GM23248 (cell line): ENCODE results near the gene C1QTNF1. TPM values are rescaled to one million over a fixed set of nuclear protein-coding genes. Genes with fewer than 3 reads are reported as not detected.

Experiments used
- DNase-seq: peaks from one replicate; pipeline ENCODE4 v3.0.0-alpha.2; 2015
- H2AFZ ChIP-seq: fragments of 200-600 bp; sonication (generic); 2 replicates; pipeline ENCODE4 v1.6.1; 2016; ENCODE audit warnings: antibody characterized with exemption
- H3F3A ChIP-seq: fragments of 200-600 bp; sonication (generic); 2 replicates; pipeline ENCODE4 v1.6.1; 2016; ENCODE audit warnings: mild to moderate bottlenecking, antibody characterized with exemption, mixed run types; ENCODE audit not compliant: insufficient read depth
- H3K27ac ChIP-seq: fragments of 200-600 bp; sonication (generic); 2 replicates; pipeline ENCODE4 v1.5.1; 2016; ENCODE audit warnings: mild to moderate bottlenecking
- H3K27me3 ChIP-seq: fragments of 200-600 bp; sonication (generic); replicated peaks from 2 replicates; pipeline ENCODE4 v1.6.1; 2016; ENCODE audit warnings: mild to moderate bottlenecking; ENCODE audit not compliant: insufficient read depth
- H3K36me3 ChIP-seq: fragments of 200-600 bp; sonication (generic); 2 replicates; pipeline ENCODE4 v1.6.1; 2016; ENCODE audit warnings: low read depth, mild to moderate bottlenecking
- H3K4me1 ChIP-seq: fragments of 200-600 bp; sonication (generic); 2 replicates; pipeline ENCODE4 v1.6.1; 2016; ENCODE audit warnings: mild to moderate bottlenecking; ENCODE audit not compliant: insufficient read depth
- H3K4me2 ChIP-seq: fragments of 200-600 bp; sonication (generic); one replicate; pipeline ENCODE4 v1.6.1; 2016; ENCODE audit warnings: mild to moderate bottlenecking; ENCODE audit not compliant: unreplicated experiment
- H3K4me3 ChIP-seq: fragments of 200-600 bp; sonication (generic); 2 replicates; pipeline ENCODE4 v1.5.1; 2016; ENCODE audit warnings: mild to moderate bottlenecking
- H3K79me2 ChIP-seq: fragments of 200-600 bp; sonication (generic); 2 replicates; pipeline ENCODE4 v1.6.1; 2016; ENCODE audit warnings: mild to moderate bottlenecking; ENCODE audit not compliant: insufficient read depth
- H3K9ac ChIP-seq: fragments of 200-600 bp; sonication (generic); 2 replicates; pipeline ENCODE4 v1.6.1; 2016; ENCODE audit warnings: mild to moderate bottlenecking
- H3K9me2 ChIP-seq: fragments of 200-600 bp; sonication (generic); 2 replicates; pipeline ENCODE4 v1.6.1; 2016; ENCODE audit warnings: mixed run types, mild to moderate bottlenecking, moderate library complexity; ENCODE audit not compliant: insufficient read depth
- H3K9me3 ChIP-seq: fragments of 200-600 bp; sonication (generic); one replicate; pipeline ENCODE4 v1.6.1; 2017; ENCODE audit warnings: low read depth
- H4K20me1 ChIP-seq: fragments of 200-600 bp; sonication (generic); 2 replicates; pipeline ENCODE4 v1.6.0; 2016; ENCODE audit not compliant: insufficient read depth
- EZH2 ChIP-seq: fragments of 200-600 bp; sonication (generic); IDR thresholded peaks from 2 replicates; pipeline ENCODE4 v1.6.1; 2018; ENCODE audit warnings: antibody characterized with exemption, mild to moderate bottlenecking; ENCODE audit not compliant: insufficient read depth, poor library complexity, severe bottlenecking
- EZH2phosphoT487 ChIP-seq: fragments of 200-600 bp; sonication (generic); IDR thresholded peaks from 2 replicates; pipeline ENCODE4 v1.6.1; 2018; ENCODE audit warnings: antibody characterized with exemption, moderate library complexity, mild to moderate bottlenecking, low read depth; ENCODE audit not compliant: insufficient read depth
- WGBS, 2 experiments: methylation state at CpG; one replicate each; pipeline ENCODE4 v1.1.6; 2015 to 2017; ENCODE audit warnings: low lambda C conversion rate in 2 of 2, low coverage in 1 of 2; ENCODE audit errors: missing lambda C conversion rate in 2 of 2; 5-methylcytosine and 5-hydroxymethylcytosine counted together
- in situ Hi-C: fragments of 300-500 bp; cut with MboI; formaldehyde crosslinking; loops from 2 replicates; pipeline ENCODE4 v1.15.0; 2020
- polyA plus RNA-seq: library from polyadenylated mRNA; unstranded; fragments of >200 nt; fragmentation: Nextera tagmentation; extraction: Ambion mirVana; gene quantifications from 2 replicates; pipeline ENCODE4 v1.2.1, GENCODE V29; 2016
- total RNA-seq: library from RNA; depleted of rRNA; stranded (reverse); fragments of >200 nt; shearing (Covaris generic); gene quantifications from 2 replicates; pipeline ENCODE4 v1.2.3, GENCODE V29; 2014

C1QTNF1 gene
- total and polyA plus RNA-seq, 2 experiments from 2014 or later, result 6.1 to 12.2 TPM

DNA sequence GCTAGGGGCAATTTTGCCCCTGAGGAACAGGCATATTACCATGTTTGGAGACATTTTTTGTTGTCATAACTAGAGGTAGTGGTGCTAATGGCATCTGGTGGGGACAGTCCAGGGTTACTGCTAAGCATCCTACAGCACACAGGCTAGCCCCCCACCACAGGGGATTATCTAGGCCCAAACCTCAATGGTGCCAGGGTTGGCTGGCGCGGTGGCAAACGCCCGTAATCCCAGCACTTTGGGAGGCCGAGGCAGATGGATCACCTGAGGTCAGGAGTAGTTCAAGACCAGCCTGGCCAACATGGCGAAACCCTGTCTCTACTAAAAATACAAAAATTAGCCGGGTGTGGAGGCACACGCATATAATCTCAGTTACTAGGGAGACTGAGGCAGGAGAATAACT, 15.2 kb downstream of the C1QTNF1 start:
- Histone ChIP-seq H3K27me3 (no peaks in the 10 kb centered on the region), H3K4me2 (peak overlapping the region; percentile 43), H3K9me3 (no peaks in the 10 kb centered on the region), H3K9me2 (no peaks in the 10 kb centered on the region), H3K4me3 (no peak overlapping the region), H2AFZ (peak overlapping the region; percentile 74), H3K36me3 (no peaks in the 10 kb centered on the region), H4K20me1 (no peaks in the 10 kb centered on the region), H3K4me1 (peaks cover 35% of the 10 kb centered on the region), H3F3A (peaks cover 41% of the 10 kb centered on the region), H3K27ac (peak overlapping the region; percentile 100), H3K79me2 (no peaks in the 10 kb centered on the region), H3K9ac (peak overlapping the region; percentile 79)
- in situ Hi-C loops, result no loop called here
- no peak for DNase-seq
- no peak for TF ChIP-seq EZH2phosphoT487
- TF ChIP-seq EZH2, result no peak
- 86 to 87% methylated on average over 8 of the region's 8 CpGs for WGBS, 2 experiments

DNA sequence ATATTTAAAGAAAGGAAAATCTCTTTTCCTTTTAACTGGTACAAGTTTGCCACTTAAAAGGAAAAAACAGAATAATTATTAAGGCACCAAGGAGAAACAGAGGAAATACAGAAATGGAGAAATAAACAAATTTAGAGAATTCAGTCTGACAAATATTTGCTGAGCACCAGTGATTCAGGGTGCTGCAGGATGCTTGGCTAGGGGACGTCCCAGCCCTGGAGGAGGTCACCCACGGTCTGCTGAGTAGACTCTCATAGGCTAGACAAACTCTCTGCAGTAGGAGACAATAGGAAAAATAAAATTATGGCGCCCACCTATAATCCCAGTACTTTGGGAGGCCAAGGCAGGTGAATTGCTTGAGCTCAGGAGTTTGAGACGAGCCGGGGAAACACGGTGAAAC, 15.9 kb downstream of the C1QTNF1 start:
- no peaks in the 10 kb centered on the region for H3K27me3 ChIP-seq
- H3F3A ChIP-seq, result peaks cover 41% of the 10 kb centered on the region
- H3K9ac ChIP-seq, result no peak overlapping the region
- no peak for TF ChIP-seq EZH2phosphoT487
- TF ChIP-seq EZH2, result no peak
- H3K36me3 ChIP-seq, result no peaks in the 10 kb centered on the region
- H3K4me1 ChIP-seq, result peaks cover 35% of the 10 kb centered on the region
- no peak overlapping the region for H3K4me3 ChIP-seq
- no peak overlapping the region for H2AFZ ChIP-seq
- in situ Hi-C loops, result no loop called here
- no peaks in the 10 kb centered on the region for H3K9me3 ChIP-seq
- no peak for DNase-seq
- no peak overlapping the region for H3K27ac ChIP-seq
- no peaks in the 10 kb centered on the region for H3K79me2 ChIP-seq
- 89 to 94% methylated on average over 6 of the region's 6 CpGs for WGBS, 2 experiments
- no peak overlapping the region for H3K4me2 ChIP-seq
- H4K20me1 ChIP-seq, result no peaks in the 10 kb centered on the region
- H3K9me2 ChIP-seq, result no peaks in the 10 kb centered on the region

DNA sequence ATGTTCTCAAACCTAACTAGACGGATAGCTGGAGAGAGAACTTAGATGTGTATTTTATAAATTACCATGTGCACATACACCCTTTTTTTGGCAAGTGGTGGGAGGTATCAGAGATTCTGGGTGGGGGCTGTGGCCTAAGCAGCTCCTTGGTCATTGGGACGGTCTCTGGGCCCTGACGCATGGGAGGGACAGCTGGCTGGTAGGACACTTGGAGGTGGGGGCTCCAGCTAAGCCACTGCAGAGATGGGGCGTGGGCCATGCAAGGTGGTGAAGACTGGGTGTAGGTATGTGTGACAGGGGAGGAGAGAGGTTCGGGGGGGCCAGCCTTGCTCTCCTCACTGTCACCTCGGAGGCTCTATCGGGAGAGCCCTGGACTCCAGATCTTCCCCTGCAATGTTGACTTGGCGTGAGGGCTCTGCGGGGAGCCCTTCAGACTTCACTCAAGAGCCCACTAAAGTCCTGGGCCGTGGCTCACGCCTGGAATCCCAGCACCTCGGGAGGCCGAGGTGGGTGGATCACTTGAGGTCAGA, 17.1 kb downstream of the C1QTNF1 start:
- in situ Hi-C loops, result no loop called here
- no peak overlapping the region for H3K9ac ChIP-seq
- 88 to 92% methylated on average over 13 of the region's 13 CpGs for WGBS, 2 experiments
- peaks cover 34% of the 10 kb centered on the region for H3F3A ChIP-seq
- no peaks in the 10 kb centered on the region for H3K36me3 ChIP-seq
- DNase-seq, result no peak
- no peak overlapping the region for H3K4me2 ChIP-seq
- TF ChIP-seq EZH2phosphoT487, result no peak
- TF ChIP-seq EZH2, result no peak
- no peak overlapping the region for H2AFZ ChIP-seq
- no peaks in the 10 kb centered on the region for H3K9me3 ChIP-seq
- no peaks in the 10 kb centered on the region for H3K79me2 ChIP-seq
- no peak overlapping the region for H3K27ac ChIP-seq
- H3K4me3 ChIP-seq, result no peak overlapping the region
- H3K4me1 ChIP-seq, result peaks cover 29% of the 10 kb centered on the region
- H3K27me3 ChIP-seq, result no peaks in the 10 kb centered on the region
- no peaks in the 10 kb centered on the region for H3K9me2 ChIP-seq
- H4K20me1 ChIP-seq, result no peaks in the 10 kb centered on the region

DNA sequence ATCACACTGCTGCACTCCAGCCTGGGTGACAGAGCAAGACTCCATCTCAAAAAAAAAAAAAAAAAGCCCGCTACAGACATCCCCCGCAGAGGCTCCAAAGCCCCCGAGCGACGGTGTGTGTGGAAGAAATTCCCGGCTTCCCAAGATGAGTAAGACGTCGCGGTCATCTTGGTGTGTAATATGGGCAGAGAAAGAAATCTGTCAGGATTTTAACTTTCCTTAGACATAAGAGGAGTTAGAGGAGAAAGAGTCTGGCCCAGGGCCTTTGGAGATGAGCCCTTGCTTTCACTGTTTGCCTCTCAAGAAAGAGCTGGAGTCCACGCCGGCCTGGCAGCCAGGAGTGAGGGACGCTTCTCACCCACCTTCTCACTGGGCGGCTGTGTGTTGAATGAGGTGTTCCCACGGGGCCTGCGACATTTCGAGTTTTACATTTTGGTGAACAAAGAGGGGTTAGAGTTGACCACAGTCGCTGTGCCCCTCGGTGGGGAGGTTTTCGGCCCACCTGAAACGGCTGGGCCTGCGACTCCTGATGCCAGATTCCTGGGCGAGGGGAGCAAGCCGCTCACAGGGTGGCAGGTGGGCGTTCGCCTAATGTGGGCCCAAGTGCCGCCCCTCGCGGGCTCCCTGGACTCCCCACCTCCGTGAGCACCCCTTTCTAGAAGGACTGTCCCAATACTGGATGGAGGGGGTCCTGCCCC, 17.9 kb downstream of the C1QTNF1 start:
- peaks cover 22% of the 10 kb centered on the region for H3K4me1 ChIP-seq
- TF ChIP-seq EZH2phosphoT487, result no peak
- no peak for TF ChIP-seq EZH2
- H3K36me3 ChIP-seq, result no peaks in the 10 kb centered on the region
- H3K4me3 ChIP-seq, result no peak overlapping the region
- 59 to 69% methylated on average over 28 to 29 of the region's 29 CpGs for WGBS, 2 experiments
- no peak overlapping the region; the same call in 1 of the 2 replicates for H2AFZ ChIP-seq
- no peaks in the 10 kb centered on the region for H3K9me2 ChIP-seq
- DNase-seq, result peak; percentile 58
- H3K27ac ChIP-seq, result peak overlapping the region; percentile 44
- peak overlapping the region; percentile 7 for H3K4me2 ChIP-seq
- in situ Hi-C loops, result no loop called here
- no peaks in the 10 kb centered on the region for H3K79me2 ChIP-seq
- H3K27me3 ChIP-seq, result no peaks in the 10 kb centered on the region
- no peaks in the 10 kb centered on the region for H4K20me1 ChIP-seq
- H3F3A ChIP-seq, result peaks cover 29% of the 10 kb centered on the region
- H3K9me3 ChIP-seq, result no peaks in the 10 kb centered on the region
- peak overlapping the region; percentile 12; the same call in 1 of the 2 replicates for H3K9ac ChIP-seq
